Tongue (tissue), 2 donors: ENCODE results near the gene SLC19A1. TPM values are rescaled to one million over a fixed set of nuclear protein-coding genes. Genes with fewer than 3 reads are reported as not detected.
A peak's percentile ranks its signal among the peaks of the same experiment; 100 is the strongest.

ENCODE experiments used
- DNase-seq: peaks from one replicate; pipeline ENCODE4 v3.0.0-alpha.2; 2015
- total RNA-seq: library from RNA; depleted of rRNA; stranded (reverse); fragments of >200 nt; gene quantifications from one replicate; pipeline ENCODE4 v1.2.3, GENCODE V29; 2014

The SLC19A1 gene
- total RNA-seq, 1 donor from 2014 or later: 3.7 TPM

GRCh38 chr21:45558044-45558721 lies 15.9 kb upstream of the SLC19A1 start:
- no peak for DNase-seq

GRCh38 chr21:45557616-45558043 lies 15.4 kb upstream of the SLC19A1 start:
- no peak for DNase-seq

- no peak for DNase-seq
Measured at GRCh38 chr21:45556645-45557615, 14.7 kb upstream of the SLC19A1 start.

GRCh38 chr21:45556302-45556644 lies 14.0 kb upstream of the SLC19A1 start:
- DNase-seq: no peak

- peak; percentile 92 for DNase-seq
Measured at GRCh38 chr21:45555557-45556301, 13.5 kb upstream of the SLC19A1 start.

- no peak for DNase-seq
Measured at GRCh38 chr21:45555251-45555556, 13.0 kb upstream of the SLC19A1 start.

GRCh38 chr21:45554477-45555175 lies 12.4 kb upstream of the SLC19A1 start:
- DNase-seq: peak; percentile 91

GRCh38 chr21:45552696-45553391 lies 10.6 kb upstream of the SLC19A1 start:
- DNase-seq: no peak

GRCh38 chr21:45551783-45552695 lies 9.8 kb upstream of the SLC19A1 start:
- no peak for DNase-seq

GRCh38 chr21:45551316-45551715 lies 9.1 kb upstream of the SLC19A1 start:
- no peak for DNase-seq

- DNase-seq: no peak
Measured at GRCh38 chr21:45550522-45551210, 8.4 kb upstream of the SLC19A1 start.

- DNase-seq: no peak
Measured at GRCh38 chr21:45549626-45550463, 7.6 kb upstream of the SLC19A1 start.

GRCh38 chr21:45548711-45549491 lies 6.7 kb upstream of the SLC19A1 start:
- DNase-seq: no peak

GRCh38 chr21:45547545-45547900 lies 5.3 kb upstream of the SLC19A1 start:
- DNase-seq: no peak

GRCh38 chr21:45546636-45547544 lies 4.7 kb upstream of the SLC19A1 start:
- DNase-seq: no peak

GRCh38 chr21:45545691-45546531 lies 3.7 kb upstream of the SLC19A1 start:
- no peak for DNase-seq
